ENCODE measurements around the gene DTX2. TPM values are rescaled to one million over a fixed set of nuclear protein-coding genes. Genes with fewer than 3 reads are reported as not detected.
"Not testable (repeated sequence)": the region's sequence is repeated elsewhere in the genome, so short reads cannot be mapped to it uniquely, and the experiment has no call there.

The DTX2 gene
- total and polyA plus RNA-seq, 2 of the 4 experiments (the other 2 are of a cell fraction), result 1.8 to 7.7 TPM

DNA sequence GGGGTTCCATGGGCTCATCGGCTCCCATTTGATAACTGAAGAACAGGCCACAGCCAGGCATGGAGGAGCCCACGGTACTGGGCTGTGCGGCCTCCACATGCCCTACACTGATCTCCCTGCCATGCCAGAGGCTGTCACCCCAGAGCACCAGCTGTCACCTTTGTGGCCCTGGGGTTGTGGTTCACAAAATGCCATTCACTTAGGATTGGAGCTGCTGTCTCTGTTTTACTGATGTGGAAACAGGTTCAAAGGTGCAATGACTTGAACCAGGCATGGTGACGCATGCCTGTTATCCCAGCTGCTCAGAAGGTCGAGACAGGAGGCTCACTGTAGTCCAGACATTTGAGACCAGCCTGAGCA lies 44.6 kb downstream of the DTX2 start:
- no peaks in the 10 kb centered on the region; a peak in 1 of 4 replicates for H3K79me1 ChIP-seq (ENCODE audit: low read depth in 1 of 2, low read length in 2 of 2)
- DNase-seq, result no peak
- H2BK120ac ChIP-seq (ENCODE audit: low read depth, low read length), result no peak overlapping the region
- no peak for TF ChIP-seq RAD21 (IDR thresholded peaks at IDR 0.05; ENCODE audit: low read length)
- no peak for TF ChIP-seq CHD1 (IDR thresholded peaks at IDR 0.05; ENCODE audit: low read depth, low read length)
- no peak for TF ChIP-seq SMC3 (IDR thresholded peaks at IDR 0.05; ENCODE audit: low read depth, low read length)
- TF ChIP-seq FOS (IDR thresholded peaks at IDR 0.05; ENCODE audit: low read depth, low read length), result no peak
- no peak overlapping the region for H2AK9ac ChIP-seq (replicated peaks; ENCODE audit: low read depth, low read length, poor library complexity)
- H2BK20ac ChIP-seq (ENCODE audit: low read depth, low read length), result no peak overlapping the region
- no peak overlapping the region for H4K8ac ChIP-seq (ENCODE audit: low read depth in 2 of 2, low read length in 2 of 2)
- WGBS, 2 experiments (ENCODE audit: extremely low coverage in 2 of 2, insufficient read length in 1 of 2), result no CpG with 5 or more reads among the region's 5 CpGs
- no peak overlapping the region for H3K56ac ChIP-seq (ENCODE audit: extremely low read depth, insufficient read depth, low read length)
- no peak overlapping the region for H2AFZ ChIP-seq (replicated peaks; ENCODE audit: low read length, poor library complexity)
- H4K91ac ChIP-seq (ENCODE audit: insufficient read depth, low read depth, low read length), result no peak overlapping the region
- no peaks in the 10 kb centered on the region for H4K20me1 ChIP-seq (ENCODE audit: insufficient read depth, low read length)
- no peak overlapping the region for H3K23ac ChIP-seq (ENCODE audit: low read depth, low read length)
- no peak overlapping the region for H2AK5ac ChIP-seq (ENCODE audit: low read depth, low read length)
- no peak overlapping the region for H4K5ac ChIP-seq (ENCODE audit: low read depth, low read length)
- no peaks in the 10 kb centered on the region for H3K27me3 ChIP-seq (ENCODE audit: control insufficient read depth, insufficient read depth, low read length)
- no peak overlapping the region for H3K4ac ChIP-seq (ENCODE audit: low read depth, low read length)
- ChIA-PET CTCF (no interaction called here), POLR2A (ENCODE audit: unreplicated experiment) (no interaction called here)
- ATAC-seq (ENCODE audit: low read depth), result no peak
- H3K4me1 ChIP-seq (ENCODE audit: control insufficient read depth, insufficient read depth, low read length), result no peaks in the 10 kb centered on the region
- H3K9me3 ChIP-seq (ENCODE audit: control insufficient read depth, insufficient read depth, low read length), result no peaks in the 10 kb centered on the region
- H3K4me3 ChIP-seq (ENCODE audit: insufficient read depth, low read depth, low read length), result no peak overlapping the region
- no peak overlapping the region for H3K9ac ChIP-seq (ENCODE audit: low read depth, low read length)
- no peak overlapping the region for H3K27ac ChIP-seq (ENCODE audit: insufficient read depth, low read length)
- H3K14ac ChIP-seq (replicated peaks; ENCODE audit: low read depth, low read length), result no peak overlapping the region
- no peak overlapping the region for H3K4me2 ChIP-seq (ENCODE audit: low read depth, low read length)
- H3K36me3 ChIP-seq (ENCODE audit: control insufficient read depth, insufficient read depth, low read length), result peaks cover 16% of the 10 kb centered on the region
- no peaks in the 10 kb centered on the region for H3K9me1 ChIP-seq (ENCODE audit: insufficient read depth, low read length)
- dilution Hi-C loops (cut with HindIII; ENCODE audit: low sequenced_read_pairs, unreplicated experiment), result no loop called here
- H2BK5ac ChIP-seq (ENCODE audit: low read depth, low read length, poor library complexity, severe bottlenecking), result no peak overlapping the region
- H3K18ac ChIP-seq (ENCODE audit: low read depth, low read length), result no peak overlapping the region
- no TSS peak for BruUV-seq (replicated peaks)
- in situ Hi-C loops (cut with MboI; ENCODE audit: low sequenced_read_pairs), result loop anchor here (5.0 kb wide), 1 partner anchor 74 kb away; no protein-coding TSS in a partner anchor
- H2BK15ac ChIP-seq (ENCODE audit: low read depth, low read length), result no peak overlapping the region
- intact Hi-C loops (cut with micrococcal nuclease), result no loop called here

DNA sequence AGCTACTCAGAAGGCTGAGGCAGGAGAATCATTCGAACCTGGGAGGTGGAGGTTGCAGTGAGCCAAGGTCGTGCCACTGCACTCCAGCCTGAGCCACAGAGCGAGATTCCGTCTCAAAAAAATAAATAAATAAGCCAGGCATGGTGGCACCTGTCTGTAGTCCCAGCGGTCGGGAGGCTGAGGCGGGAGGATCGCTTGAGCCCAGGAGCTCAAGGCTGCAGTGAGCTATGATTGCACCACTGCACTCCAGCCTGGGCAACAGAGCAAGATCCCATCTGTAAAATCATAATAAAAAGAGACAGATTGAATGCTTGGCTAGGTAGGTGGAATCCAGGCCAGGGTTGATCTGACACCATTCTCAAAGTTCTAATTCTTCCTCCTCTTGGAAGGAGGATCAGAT lies 45.1 kb downstream of the DTX2 start:
- H3K4me1 ChIP-seq (ENCODE audit: control insufficient read depth, insufficient read depth, low read length), result not testable (repeated sequence)
- in situ Hi-C loops (cut with MboI; ENCODE audit: low sequenced_read_pairs), result loop anchor here (5.0 kb wide), 1 partner anchor 74 kb away; no protein-coding TSS in a partner anchor
- 98% methylated on average over 8 of the region's 8 CpGs; no CpG with 5 or more reads in 1 of the 2 experiments for WGBS, 2 experiments (ENCODE audit: extremely low coverage in 2 of 2, insufficient read length in 1 of 2)

More for the DNA sequence above, 45.1 kb downstream of the DTX2 start:
- H4K91ac ChIP-seq (ENCODE audit: insufficient read depth, low read depth, low read length); H2AK5ac ChIP-seq (ENCODE audit: low read depth, low read length); POLR2A ChIA-PET (ENCODE audit: unreplicated experiment); H2BK15ac ChIP-seq (ENCODE audit: low read depth, low read length); H4K5ac ChIP-seq (ENCODE audit: low read depth, low read length); H2BK5ac ChIP-seq (ENCODE audit: low read depth, low read length, poor library complexity, severe bottlenecking); H3K4me3 ChIP-seq (ENCODE audit: insufficient read depth, low read depth, low read length); H3K14ac ChIP-seq (replicated peaks; ENCODE audit: low read depth, low read length); H3K9me1 ChIP-seq (ENCODE audit: insufficient read depth, low read length); H3K4ac ChIP-seq (ENCODE audit: low read depth, low read length); H2AFZ ChIP-seq (replicated peaks; ENCODE audit: low read length, poor library complexity); H3K27me3 ChIP-seq (ENCODE audit: control insufficient read depth, insufficient read depth, low read length); H2AK9ac ChIP-seq (replicated peaks; ENCODE audit: low read depth, low read length, poor library complexity); H2BK120ac ChIP-seq (ENCODE audit: low read depth, low read length); H3K9ac ChIP-seq (ENCODE audit: low read depth, low read length); H4K20me1 ChIP-seq (ENCODE audit: insufficient read depth, low read length); H3K79me1 ChIP-seq (ENCODE audit: low read depth in 1 of 2, low read length in 2 of 2); H3K23ac ChIP-seq (ENCODE audit: low read depth, low read length); intact Hi-C loops (cut with micrococcal nuclease); ATAC-seq (ENCODE audit: low read depth); H3K27ac ChIP-seq (ENCODE audit: insufficient read depth, low read length); BruUV-seq (replicated peaks); CTCF ChIA-PET; H3K18ac ChIP-seq (ENCODE audit: low read depth, low read length); DNase-seq; dilution Hi-C loops (cut with HindIII; ENCODE audit: low sequenced_read_pairs, unreplicated experiment); H2BK20ac ChIP-seq (ENCODE audit: low read depth, low read length); H4K8ac ChIP-seq (ENCODE audit: low read depth in 2 of 2, low read length in 2 of 2); H3K9me3 ChIP-seq (ENCODE audit: control insufficient read depth, insufficient read depth, low read length); H3K4me2 ChIP-seq (ENCODE audit: low read depth, low read length); H3K56ac ChIP-seq (ENCODE audit: extremely low read depth, insufficient read depth, low read length): not testable (repeated sequence)
- peaks cover 16% of the 10 kb centered on the region for H3K36me3 ChIP-seq (ENCODE audit: control insufficient read depth, insufficient read depth, low read length)

All from IMR-90 (cell line).